C4-2B (cell line): ENCODE measurements around the gene ABTB1.

ENCODE experiments used
- ZFX ChIP-seq: fragments of 450-650 bp; IDR thresholded peaks from 2 replicates; pipeline ENCODE4 v1.6.1; 2017
- TF ChIP-seq, protein P1 (sequence below): fragments of 450-650 bp; conservative IDR thresholded peaks from 2 replicates; pipeline ENCODE4 v1.5.1; 2017; ENCODE audit warnings: mild to moderate bottlenecking

DNA sequence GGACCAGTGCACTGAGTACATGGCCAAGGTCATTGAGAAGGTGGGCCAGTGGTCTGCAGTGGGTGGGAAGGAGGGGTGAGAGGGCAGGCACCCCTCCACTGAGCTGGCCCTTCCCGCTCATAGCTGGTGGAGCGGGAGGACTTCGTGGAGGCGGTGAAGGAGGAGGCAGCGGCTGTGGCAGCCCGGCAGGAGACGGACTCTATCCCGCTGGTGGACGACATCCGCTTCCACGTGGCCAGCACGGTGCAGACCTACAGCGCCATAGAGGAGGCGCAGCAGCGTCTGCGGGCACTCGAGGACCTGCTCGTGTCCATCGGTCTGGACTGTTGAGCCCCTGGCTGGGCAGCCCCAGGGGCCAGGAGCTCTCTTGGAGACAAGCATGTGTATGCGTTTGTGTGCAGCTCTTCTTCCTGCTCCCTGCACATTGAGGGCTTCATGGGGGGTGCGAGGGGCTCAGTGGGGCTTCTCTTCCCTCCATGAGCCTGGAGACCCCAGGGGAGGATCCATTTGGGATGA is 7.5 kb downstream of the ABTB1 start:
- TF ChIP-seq, protein P1, sequence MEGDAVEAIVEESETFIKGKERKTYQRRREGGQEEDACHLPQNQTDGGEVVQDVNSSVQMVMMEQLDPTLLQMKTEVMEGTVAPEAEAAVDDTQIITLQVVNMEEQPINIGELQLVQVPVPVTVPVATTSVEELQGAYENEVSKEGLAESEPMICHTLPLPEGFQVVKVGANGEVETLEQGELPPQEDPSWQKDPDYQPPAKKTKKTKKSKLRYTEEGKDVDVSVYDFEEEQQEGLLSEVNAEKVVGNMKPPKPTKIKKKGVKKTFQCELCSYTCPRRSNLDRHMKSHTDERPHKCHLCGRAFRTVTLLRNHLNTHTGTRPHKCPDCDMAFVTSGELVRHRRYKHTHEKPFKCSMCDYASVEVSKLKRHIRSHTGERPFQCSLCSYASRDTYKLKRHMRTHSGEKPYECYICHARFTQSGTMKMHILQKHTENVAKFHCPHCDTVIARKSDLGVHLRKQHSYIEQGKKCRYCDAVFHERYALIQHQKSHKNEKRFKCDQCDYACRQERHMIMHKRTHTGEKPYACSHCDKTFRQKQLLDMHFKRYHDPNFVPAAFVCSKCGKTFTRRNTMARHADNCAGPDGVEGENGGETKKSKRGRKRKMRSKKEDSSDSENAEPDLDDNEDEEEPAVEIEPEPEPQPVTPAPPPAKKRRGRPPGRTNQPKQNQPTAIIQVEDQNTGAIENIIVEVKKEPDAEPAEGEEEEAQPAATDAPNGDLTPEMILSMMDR = no peak
- no peak for TF ChIP-seq ZFX
